Smooth muscle cell (in vitro differentiated cells): ENCODE measurements around the gene FLCN. TPM values are rescaled to one million over a fixed set of nuclear protein-coding genes. Genes with fewer than 3 reads are reported as not detected.

Experiments used
- DNase-seq: peaks from one replicate; lab custom pipeline; 2025; ENCODE audit not compliant: unreplicated experiment; lab: John Stamatoyannopoulos, UW
- H2AFZ ChIP-seq: fragments of 200-600 bp; sonication (generic); 2 replicates; pipeline ENCODE4 v1.6.0; 2016; ENCODE audit warnings: antibody characterized with exemption, low read depth, mild to moderate bottlenecking
- H3F3A ChIP-seq: fragments of 200-600 bp; sonication (generic); 2 replicates; pipeline ENCODE4 v1.6.0; 2017; ENCODE audit warnings: antibody characterized with exemption, low read depth
- H3K27ac ChIP-seq: fragments of 200-600 bp; sonication (generic); 2 replicates; pipeline ENCODE4 v1.5.1; 2016; ENCODE audit warnings: low read depth, mild to moderate bottlenecking
- H3K27me3 ChIP-seq: fragments of 200-600 bp; sonication (generic); 2 replicates; pipeline ENCODE4 v1.6.1; 2016; ENCODE audit warnings: low read depth, mild to moderate bottlenecking
- H3K36me3 ChIP-seq: fragments of 200-600 bp; sonication (generic); 2 replicates; pipeline ENCODE4 v1.5.1; 2016; ENCODE audit warnings: low read depth
- H3K4me1 ChIP-seq: fragments of 200-600 bp; sonication (generic); 2 replicates; pipeline ENCODE4 v1.5.1; 2016; ENCODE audit warnings: low read depth
- H3K4me2 ChIP-seq: fragments of 200-600 bp; sonication (generic); 2 replicates; pipeline ENCODE4 v1.6.0; 2016; ENCODE audit warnings: mild to moderate bottlenecking
- H3K4me3 ChIP-seq: fragments of 200-600 bp; sonication (generic); 2 replicates; pipeline ENCODE4 v1.5.1; 2016; ENCODE audit warnings: mild to moderate bottlenecking
- H3K79me2 ChIP-seq: fragments of 200-600 bp; sonication (generic); 2 replicates; pipeline ENCODE4 v1.6.0; 2016; ENCODE audit warnings: low read depth, mild to moderate bottlenecking
- H3K9ac ChIP-seq: fragments of 200-600 bp; sonication (generic); 2 replicates; pipeline ENCODE4 v1.6.0; 2016; ENCODE audit warnings: low read depth
- H3K9me3 ChIP-seq: fragments of 200-600 bp; sonication (generic); replicated peaks from 2 replicates; pipeline ENCODE4 v1.5.1; 2016; ENCODE audit warnings: low read depth
- H4K20me1 ChIP-seq: fragments of 200-600 bp; sonication (generic); 2 replicates; pipeline ENCODE4 v1.6.0; 2016; ENCODE audit warnings: low read depth
- CTCF ChIP-seq: fragments of 200-600 bp; sonication (generic); IDR thresholded peaks from 2 replicates; pipeline ENCODE4 v1.5.1; 2017; ENCODE audit warnings: borderline replicate concordance, mild to moderate bottlenecking, antibody characterized with exemption; ENCODE audit not compliant: insufficient read depth, poor library complexity, severe bottlenecking
- WGBS: methylation state at CpG from one replicate; pipeline ENCODE4 v1.1.7; 2016; ENCODE audit warnings: low lambda C conversion rate; 5-methylcytosine and 5-hydroxymethylcytosine counted together
- polyA plus RNA-seq: library from polyadenylated mRNA; unstranded; fragments of >200 nt; fragmentation: Nextera tagmentation; extraction: Ambion mirVana; gene quantifications from 2 replicates; pipeline ENCODE4 v1.2.1, GENCODE V29; 2016
- total RNA-seq: library from RNA; depleted of rRNA; stranded (reverse); fragments of >200 nt; gene quantifications from 2 replicates; pipeline ENCODE4 v1.2.3, GENCODE V29; 2014

Gene FLCN
- total and polyA plus RNA-seq, 2 experiments from 2014 or later, result 7.6 to 15.1 TPM

DNA sequence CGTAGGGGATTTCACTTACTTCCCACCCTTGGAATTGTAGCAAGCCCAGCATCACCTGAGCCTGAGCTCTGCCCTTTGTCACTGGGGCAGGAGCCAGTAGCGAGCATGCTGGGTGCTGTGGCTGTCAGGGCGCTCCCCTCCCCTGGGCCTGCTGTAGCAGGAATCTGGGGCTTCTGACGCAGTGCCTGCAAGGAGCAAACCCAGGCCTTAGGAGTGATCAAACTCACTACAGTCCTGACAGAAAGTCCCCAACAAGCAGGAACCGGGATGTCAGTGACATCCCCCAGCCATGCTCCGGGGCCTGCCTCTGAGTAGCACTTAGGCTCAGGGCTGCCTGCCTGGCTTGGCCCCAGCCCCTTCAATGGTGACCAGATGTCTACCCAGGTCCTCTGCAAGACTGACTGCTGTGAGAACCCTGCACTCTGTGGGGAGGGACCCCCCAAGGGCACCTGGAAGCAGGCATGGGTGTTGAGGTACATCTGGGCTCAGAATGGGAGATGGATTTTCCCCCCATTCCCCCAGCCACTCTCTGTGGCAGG is 54.3 kb downstream of the FLCN start:
- no peak overlapping the region for H3K4me2 ChIP-seq
- no peaks in the 10 kb centered on the region for H3F3A ChIP-seq
- H3K9ac ChIP-seq, result no peak overlapping the region
- H2AFZ ChIP-seq, result no peak overlapping the region
- TF ChIP-seq CTCF, result no peak
- WGBS, result 96% methylated on average over 6 of the region's 6 CpGs
- H3K79me2 ChIP-seq, result no peaks in the 10 kb centered on the region
- no peaks in the 10 kb centered on the region for H3K27me3 ChIP-seq
- H4K20me1 ChIP-seq, result peaks cover 3% of the 10 kb centered on the region
- DNase-seq, result no peak
- H3K4me3 ChIP-seq, result no peak overlapping the region
- no peaks in the 10 kb centered on the region for H3K4me1 ChIP-seq
- H3K36me3 ChIP-seq, result no peaks in the 10 kb centered on the region
- H3K9me3 ChIP-seq, result no peaks in the 10 kb centered on the region
- H3K27ac ChIP-seq, result no peak overlapping the region

GRCh38 chr17:17181666-17182597 is 55.0 kb downstream of the FLCN start:
- Histone ChIP-seq H3K27ac (no peak overlapping the region), H3K4me2 (no peak overlapping the region), H3K27me3 (no peaks in the 10 kb centered on the region), H2AFZ (no peak overlapping the region), H3K36me3 (no peaks in the 10 kb centered on the region), H3F3A (no peaks in the 10 kb centered on the region), H3K79me2 (no peaks in the 10 kb centered on the region), H4K20me1 (peaks cover 3% of the 10 kb centered on the region), H3K9me3 (no peaks in the 10 kb centered on the region), H3K4me3 (no peak overlapping the region), H3K9ac (no peak overlapping the region), H3K4me1 (no peaks in the 10 kb centered on the region)
- 88% methylated on average over 15 of the region's 15 CpGs for WGBS
- TF ChIP-seq CTCF, result no peak
- DNase-seq, result no peak

GRCh38 chr17:17180741-17181525 is 56.0 kb downstream of the FLCN start:
- no peaks in the 10 kb centered on the region for H4K20me1 ChIP-seq
- no peak for TF ChIP-seq CTCF
- no peak overlapping the region for H3K4me3 ChIP-seq
- H3K9ac ChIP-seq, result no peak overlapping the region
- H2AFZ ChIP-seq, result no peak overlapping the region
- H3K36me3 ChIP-seq, result no peaks in the 10 kb centered on the region
- H3F3A ChIP-seq, result no peaks in the 10 kb centered on the region
- no peaks in the 10 kb centered on the region for H3K79me2 ChIP-seq
- no peak for DNase-seq
- no peaks in the 10 kb centered on the region for H3K4me1 ChIP-seq
- 95% methylated on average over 13 of the region's 13 CpGs for WGBS
- no peaks in the 10 kb centered on the region for H3K9me3 ChIP-seq
- no peak overlapping the region for H3K4me2 ChIP-seq
- no peaks in the 10 kb centered on the region for H3K27me3 ChIP-seq
- no peak overlapping the region for H3K27ac ChIP-seq
